ENCODE measurements around the gene CYP27B1.

Gene CYP27B1

GRCh38 chr12:57765698-57766463 lies 997 bp downstream of the CYP27B1 start:
- no peak for DNase-seq (ENCODE audit: low spot score)

- DNase-seq (ENCODE audit: low spot score) = no peak
Observed at GRCh38 chr12:57765003-57765697, 1.7 kb downstream of the CYP27B1 start.

GRCh38 chr12:57764662-57765002 lies 2.2 kb downstream of the CYP27B1 start:
- no peak for DNase-seq (ENCODE audit: low spot score)

GRCh38 chr12:57763881-57764661 lies 2.8 kb downstream of the CYP27B1 start:
- no peak for DNase-seq (ENCODE audit: low spot score)

- peak; percentile 53 for DNase-seq (ENCODE audit: low spot score)
Observed at GRCh38 chr12:57762463-57762862, 4.4 kb downstream of the CYP27B1 start.

GRCh38 chr12:57761391-57761998 lies 5.4 kb downstream of the CYP27B1 start:
- DNase-seq (ENCODE audit: low spot score) = no peak

GRCh38 chr12:57760347-57760982 lies 6.4 kb downstream of the CYP27B1 start:
- no peak for DNase-seq (ENCODE audit: low spot score)

GRCh38 chr12:57759360-57759980 lies 7.4 kb downstream of the CYP27B1 start:
- peak; percentile 54 for DNase-seq (ENCODE audit: low spot score)

GRCh38 chr12:57758552-57759359 lies 8.1 kb downstream of the CYP27B1 start:
- no peak for DNase-seq (ENCODE audit: low spot score)

GRCh38 chr12:57757771-57758170 lies 9.1 kb downstream of the CYP27B1 start:
- no peak for DNase-seq (ENCODE audit: low spot score)

GRCh38 chr12:57756406-57757341 lies 10.2 kb downstream of the CYP27B1 start:
- DNase-seq (ENCODE audit: low spot score) = peak; percentile 88

- DNase-seq (ENCODE audit: low spot score) = peak; percentile 50
Observed at GRCh38 chr12:57755454-57756372, 11.2 kb downstream of the CYP27B1 start.

GRCh38 chr12:57755194-57755453 lies 11.8 kb downstream of the CYP27B1 start:
- no peak for DNase-seq (ENCODE audit: low spot score)

GRCh38 chr12:57754411-57755193 lies 12.3 kb downstream of the CYP27B1 start, which contains the start of gene MARCHF9:
Gene MARCHF9 (plus strand): TSS chr12:57755103. CDS start chr12:57755529, 426 bp downstream.
- DNase-seq (ENCODE audit: low spot score) = peak; percentile 85

- no peak for DNase-seq (ENCODE audit: low spot score)
Observed at GRCh38 chr12:57753756-57754337, 13.0 kb downstream of the CYP27B1 start.

- no peak for DNase-seq (ENCODE audit: low spot score)
Observed at GRCh38 chr12:57752668-57753000, 14.2 kb downstream of the CYP27B1 start.

Data from D341Med (cell line).